Stomach (tissue), 4 donors: Measurements from ENCODE around the gene KCNE4.

ENCODE experiments used
- CTCF ChIP-seq, 7 experiments: fragments of 450-650 bp in 4 of 7; fragments of 200-600 bp in 3 of 7; sonication (generic) in 3 of 7; IDR thresholded peaks; one replicate each; pipeline ENCODE4 v1.5.1; 2016 to 2019; ENCODE audit warnings: antibody characterized with exemption in 7 of 7, control low read depth in 2 of 7, mild to moderate bottlenecking in 1 of 7
- EP300 ChIP-seq: sonication (generic); formaldehyde crosslinking; IDR thresholded peaks from one replicate; pipeline ENCODE4 v1.6.1; 2017; ENCODE audit warnings: antibody characterized with exemption
- POLR2AphosphoS5 ChIP-seq, 3 donors: sonication (generic); formaldehyde crosslinking; IDR thresholded peaks; one replicate each; pipeline ENCODE4 v1.6.1; 2016; ENCODE audit warnings: antibody characterized with exemption in 3 of 3

GRCh38 chr2:223044916-223045700 lies 6.9 kb upstream of the KCNE4 start:
- no peak for TF ChIP-seq POLR2AphosphoS5 (IDR thresholded peaks at IDR 0.05)
- TF ChIP-seq CTCF (IDR thresholded peaks at IDR 0.05), result no peak
- TF ChIP-seq EP300, result no peak
